Measurements from ENCODE around the gene NIPSNAP3A.

The NIPSNAP3A gene

DNA sequence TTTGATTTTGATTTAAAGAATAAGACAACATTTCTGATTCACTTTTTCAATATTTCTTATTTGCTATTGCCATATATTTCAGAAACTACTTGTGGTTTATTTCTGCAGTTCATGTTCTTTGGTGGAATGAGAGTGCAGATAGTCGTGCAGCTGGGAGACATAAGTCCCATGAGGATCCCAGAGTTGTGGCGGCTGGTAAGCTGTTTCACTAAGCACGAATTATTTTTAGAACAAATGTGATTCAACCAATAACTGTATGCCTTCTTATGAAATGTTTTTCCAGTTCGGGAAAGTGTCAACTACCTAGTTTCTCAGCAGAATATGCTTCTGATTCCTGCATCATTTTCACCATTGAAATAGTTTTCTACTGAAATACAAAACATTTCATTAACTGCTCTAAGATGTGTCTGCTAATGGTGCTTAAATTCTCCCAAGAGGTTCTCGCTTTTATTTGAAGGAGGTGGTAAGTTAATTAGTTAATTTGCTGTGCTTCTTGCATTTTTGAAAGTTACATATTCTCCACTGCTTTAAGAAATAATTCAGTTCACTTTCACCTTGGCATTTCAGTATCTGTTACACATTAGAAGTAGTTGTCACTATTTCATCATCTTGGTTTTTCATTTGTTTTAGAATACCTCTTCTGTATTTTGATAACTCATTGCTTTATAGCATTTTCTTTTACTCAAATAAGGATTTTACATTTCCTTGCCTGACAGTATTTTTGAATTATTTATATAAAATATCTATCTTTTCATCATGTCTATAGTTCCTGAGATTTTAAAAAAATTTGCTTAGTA is 25.4 kb downstream of the NIPSNAP3A start:
- H3K4me3 ChIP-seq (ENCODE audit: low read length), result no peak overlapping the region
- DNase-seq (ENCODE audit: low read depth, low spot score), result no peak

DNA sequence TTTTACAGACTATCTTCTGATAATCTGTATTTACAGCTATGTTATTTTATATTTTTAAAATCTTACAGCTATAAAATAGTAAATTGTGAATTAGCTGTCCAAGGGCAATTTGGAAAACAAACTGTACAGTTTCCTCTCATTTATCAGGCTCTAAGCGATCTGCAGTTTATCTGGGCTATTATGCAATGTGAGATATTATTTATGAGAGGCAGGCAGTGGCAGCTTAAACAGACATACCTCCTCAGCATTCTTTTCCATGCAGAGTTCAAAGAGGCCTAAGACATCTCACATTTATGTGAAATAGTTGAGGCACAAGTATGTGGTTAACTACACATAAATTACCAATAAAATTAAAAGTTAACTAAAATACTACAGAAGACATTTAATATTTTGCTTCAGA is 26.6 kb downstream of the NIPSNAP3A start:
- no peak for DNase-seq (ENCODE audit: low read depth, low spot score)

GRCh38 chr9:104774831-104775573 is 27.5 kb downstream of the NIPSNAP3A start:
- no peak overlapping the region for H3K4me3 ChIP-seq (ENCODE audit: low read length)
- DNase-seq (ENCODE audit: low read depth, low spot score), result no peak

More for the DNA sequence above, 26.6 kb downstream of the NIPSNAP3A start:
- no peak overlapping the region for H3K4me3 ChIP-seq (ENCODE audit: low read length)

GRCh38 chr9:104775574-104775936 is 28.1 kb downstream of the NIPSNAP3A start:
- DNase-seq (ENCODE audit: low read depth, low spot score), result no peak
- H3K4me3 ChIP-seq (ENCODE audit: low read length), result no peak overlapping the region

DNA sequence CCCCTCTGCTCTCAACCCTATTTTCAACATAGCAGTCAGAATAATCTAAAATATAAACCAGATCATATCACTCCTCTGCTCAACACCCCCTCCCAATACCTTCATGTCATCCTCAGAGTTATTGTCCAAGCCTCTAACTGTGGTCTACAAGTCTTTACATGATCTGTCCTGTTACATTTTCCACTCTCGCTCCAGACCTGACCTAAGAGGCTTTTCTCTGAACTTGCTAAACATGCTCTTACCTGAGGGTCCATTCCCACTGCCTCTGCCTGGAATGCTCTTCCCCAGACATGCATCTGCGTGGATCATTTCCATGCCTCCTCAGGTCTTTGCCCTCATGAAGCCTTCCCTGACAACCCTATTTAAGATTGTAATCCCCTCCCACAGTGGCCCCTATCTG is 28.5 kb downstream of the NIPSNAP3A start:
- DNase-seq (ENCODE audit: low read depth, low spot score), result no peak
- H3K4me3 ChIP-seq (ENCODE audit: low read length), result no peak overlapping the region

DNA sequence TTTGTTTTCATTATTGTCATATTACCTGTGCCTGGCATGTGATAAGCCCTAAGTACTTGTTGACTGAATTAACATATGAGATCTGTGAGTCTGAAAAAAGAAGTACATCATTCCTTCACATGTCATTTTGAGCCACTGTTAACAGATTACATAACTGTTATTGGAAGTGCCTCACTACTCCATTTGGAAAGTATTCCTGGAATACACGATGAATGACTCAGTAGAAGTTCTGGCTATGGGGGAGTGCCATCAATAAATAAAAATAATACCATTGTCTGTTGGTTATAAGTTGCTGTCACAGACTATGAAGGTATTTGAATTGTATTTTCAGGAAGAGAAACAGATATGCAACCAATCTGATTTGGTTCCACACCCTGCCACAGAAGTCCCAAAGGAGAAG is 29.3 kb downstream of the NIPSNAP3A start:
- DNase-seq (ENCODE audit: low read depth, low spot score), result no peak
- no peak overlapping the region for H3K4me3 ChIP-seq (ENCODE audit: low read length)

GRCh38 chr9:104778802-104779201 is 31.3 kb downstream of the NIPSNAP3A start:
- no peak overlapping the region for H3K4me3 ChIP-seq (ENCODE audit: low read length)

DNA sequence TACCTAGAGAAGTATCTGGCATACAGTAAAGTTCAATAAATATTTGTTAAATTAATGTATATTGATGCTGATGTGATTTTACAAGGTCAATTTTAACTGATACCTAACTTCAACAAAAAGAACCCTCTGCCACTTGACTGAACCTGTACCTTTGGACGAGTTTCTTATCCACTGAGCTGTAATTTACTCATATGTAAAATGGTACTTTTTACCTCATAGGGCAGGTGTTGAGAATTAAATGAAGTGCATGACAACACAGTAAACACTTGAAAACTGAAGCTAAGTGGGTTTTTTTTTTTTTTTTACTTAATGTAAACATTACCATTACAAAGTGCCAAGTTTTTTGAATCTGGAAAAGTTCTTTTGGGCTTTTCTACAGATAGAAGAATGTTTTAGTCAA is 31.9 kb downstream of the NIPSNAP3A start:
- DNase-seq (ENCODE audit: low read depth, low spot score), result no peak
- no peak overlapping the region for H3K4me3 ChIP-seq (ENCODE audit: low read length)

More at GRCh38 chr9:104778802-104779201, 31.3 kb downstream of the NIPSNAP3A start:
- no peak for DNase-seq (ENCODE audit: low read depth, low spot score)

DNA sequence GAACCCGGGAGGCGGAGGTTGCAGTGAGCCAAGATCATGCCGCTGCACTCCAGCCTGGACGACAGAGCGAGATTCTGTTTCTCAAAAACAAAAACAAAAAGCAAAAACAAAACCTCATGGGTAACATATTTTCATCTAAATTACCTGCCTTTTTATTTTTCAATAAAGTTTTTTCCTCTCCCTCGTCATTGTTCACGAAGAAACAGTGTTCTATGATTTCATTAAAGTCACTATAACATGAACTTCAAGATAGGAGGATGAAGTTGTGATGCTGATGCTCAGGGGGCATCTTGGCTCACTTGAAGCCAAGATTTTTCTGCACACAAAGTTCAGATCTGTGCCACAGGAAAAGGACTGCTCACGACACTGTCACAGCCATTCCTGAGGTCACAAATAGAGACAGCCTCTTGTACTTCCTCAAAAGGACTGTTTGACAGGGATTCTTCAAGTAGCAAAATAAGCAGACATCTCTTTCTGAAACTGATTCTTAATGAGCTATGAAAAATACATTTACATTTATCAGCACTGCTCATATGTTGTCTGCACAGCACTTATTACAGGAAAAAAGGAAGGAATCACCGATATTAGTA is 32.6 kb downstream of the NIPSNAP3A start:
- H3K4me3 ChIP-seq (ENCODE audit: low read length), result no peak overlapping the region
- DNase-seq (ENCODE audit: low read depth, low spot score), result no peak

- no peak overlapping the region for H3K4me3 ChIP-seq (ENCODE audit: low read length)
- peak; percentile 32 for DNase-seq (ENCODE audit: low read depth, low spot score)
These were observed 33.4 kb downstream of the NIPSNAP3A start for GRCh38 chr9:104780796-104781395.

- no peak overlapping the region for H3K4me3 ChIP-seq (ENCODE audit: low read length)
- DNase-seq (ENCODE audit: low read depth, low spot score), result no peak
These were observed 36.1 kb downstream of the NIPSNAP3A start for GRCh38 chr9:104783588-104783987.

DNA sequence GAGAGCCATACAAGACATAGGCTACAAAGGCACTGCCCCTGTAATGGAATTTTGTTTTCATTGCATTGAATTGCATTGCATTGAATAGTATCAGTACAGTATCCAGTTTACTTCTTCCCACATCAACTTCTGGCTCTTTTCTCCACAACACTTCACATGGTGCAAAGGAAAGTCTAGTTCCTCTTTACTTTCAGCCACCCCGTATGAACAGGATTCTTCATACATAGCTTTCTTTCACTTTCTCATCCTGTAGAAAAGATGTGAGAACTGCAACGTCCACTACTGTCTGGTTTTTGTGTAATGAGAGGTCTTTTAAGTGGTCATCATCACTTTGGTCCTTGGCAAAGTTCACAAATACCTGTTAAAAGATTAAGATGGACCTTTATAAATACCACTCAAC is 36.6 kb downstream of the NIPSNAP3A start:
- H3K4me3 ChIP-seq (ENCODE audit: low read length), result no peak overlapping the region
- DNase-seq (ENCODE audit: low read depth, low spot score), result no peak

- no peak overlapping the region for H3K4me3 ChIP-seq (ENCODE audit: low read length)
- DNase-seq (ENCODE audit: low read depth, low spot score), result no peak
These were observed 38.8 kb downstream of the NIPSNAP3A start for GRCh38 chr9:104786293-104786692.

- no peak for DNase-seq (ENCODE audit: low read depth, low spot score)
- no peak overlapping the region for H3K4me3 ChIP-seq (ENCODE audit: low read length)
These were observed 40.0 kb downstream of the NIPSNAP3A start for GRCh38 chr9:104787306-104788015.

- H3K4me3 ChIP-seq (ENCODE audit: low read length), result no peak overlapping the region
- DNase-seq (ENCODE audit: low read depth, low spot score), result no peak
These were observed 40.8 kb downstream of the NIPSNAP3A start for GRCh38 chr9:104788251-104788650.

- no peak overlapping the region for H3K4me3 ChIP-seq (ENCODE audit: low read length)
- peak; percentile 16 for DNase-seq (ENCODE audit: low read depth, low spot score)
These were observed 46.6 kb downstream of the NIPSNAP3A start for GRCh38 chr9:104794070-104794469.

DNA sequence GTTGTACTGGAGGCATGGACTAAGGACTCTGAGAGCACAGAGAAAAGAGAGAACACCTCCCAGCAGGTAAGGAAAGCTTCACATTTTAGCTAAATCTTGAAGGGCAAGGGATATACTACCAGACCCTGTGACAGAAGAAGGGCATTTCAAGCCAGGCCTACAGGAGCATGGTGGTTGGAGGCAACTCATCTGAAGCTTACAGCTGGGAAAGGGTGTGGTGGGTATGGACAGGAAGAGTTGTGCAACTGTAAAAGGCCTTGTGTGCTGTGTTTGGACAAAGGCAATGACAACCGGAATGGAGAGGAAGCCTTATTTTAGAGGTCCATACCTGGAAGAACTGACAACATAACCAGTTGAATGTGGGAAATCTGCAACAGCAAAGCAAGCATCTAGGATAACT is 47.6 kb downstream of the NIPSNAP3A start:
- no peak overlapping the region for H3K4me3 ChIP-seq (ENCODE audit: low read length)
- DNase-seq (ENCODE audit: low read depth, low spot score), result no peak

DNA sequence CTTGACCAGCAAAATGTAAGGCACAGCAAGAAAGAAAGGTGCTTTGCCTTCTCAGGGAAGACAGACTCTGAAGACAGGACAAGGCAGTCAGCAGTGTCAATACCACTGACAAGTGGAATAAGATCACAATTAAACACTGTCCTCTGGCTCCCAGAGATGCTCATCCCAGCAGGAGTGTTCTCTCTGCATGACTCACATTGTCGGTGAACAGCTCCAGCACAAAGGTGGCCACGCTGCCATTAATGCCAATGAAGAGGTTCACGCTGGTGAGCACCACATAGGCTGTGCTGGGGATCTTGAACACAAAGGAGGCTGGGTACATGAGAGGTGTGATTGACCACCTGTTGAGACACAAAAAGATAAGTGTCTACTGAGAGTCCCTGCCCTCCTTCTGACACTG is 48.4 kb downstream of the NIPSNAP3A start:
- no peak for DNase-seq (ENCODE audit: low read depth, low spot score)
- no peak overlapping the region for H3K4me3 ChIP-seq (ENCODE audit: low read length)
